SU-DHL-6 (cell line): ENCODE data around the gene ARPC4.

Experiments
- CTCF ChIP-seq: fragments of 200-600 bp; sonication (generic); IDR thresholded peaks from one replicate; pipeline ENCODE4 v1.5.1; 2017; ENCODE audit warnings: antibody characterized with exemption, mild to moderate bottlenecking, low read length, moderate library complexity; ENCODE audit not compliant: insufficient read depth, poor library complexity, severe bottlenecking
- EZH2phosphoT487 ChIP-seq: fragments of 200-600 bp; sonication (generic), shearing (Covaris generic); conservative IDR thresholded peaks from 2 replicates; pipeline ENCODE4 v1.6.1; 2018; ENCODE audit warnings: mild to moderate bottlenecking, antibody characterized with exemption, low read length, moderate library complexity, mixed read lengths

DNA sequence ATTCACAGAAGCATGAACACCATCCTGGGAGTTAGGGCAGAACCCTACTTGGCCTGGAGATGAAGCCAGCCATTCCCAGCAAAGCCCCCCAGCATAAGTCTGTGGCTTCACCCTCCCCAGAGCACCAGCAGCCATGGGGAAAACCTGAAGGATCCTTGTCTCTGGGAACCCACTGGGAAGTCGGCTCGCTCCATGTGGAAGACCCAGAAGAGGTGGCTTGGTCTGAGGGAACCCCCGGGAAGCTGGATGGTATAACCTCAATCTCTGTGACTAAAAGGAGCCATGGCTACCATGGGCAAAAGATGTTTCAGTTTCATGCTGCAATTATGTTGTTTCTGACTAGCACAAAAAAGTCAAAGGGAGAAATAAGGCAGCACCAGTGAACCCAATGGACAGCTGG is 62.7 kb downstream of the ARPC4 start:
- no peak for TF ChIP-seq CTCF
- TF ChIP-seq EZH2phosphoT487: no peak
